ENCODE measurements around the gene SLC39A10. TPM values are rescaled to one million over a fixed set of nuclear protein-coding genes. Genes with fewer than 3 reads are reported as not detected.

SLC39A10 gene
- total and polyA plus RNA-seq, 2 donors (not counting 3 experiments of a cell fraction or from before 2014, with no cell fraction given) = 11.4 to 39.9 TPM

DNA sequence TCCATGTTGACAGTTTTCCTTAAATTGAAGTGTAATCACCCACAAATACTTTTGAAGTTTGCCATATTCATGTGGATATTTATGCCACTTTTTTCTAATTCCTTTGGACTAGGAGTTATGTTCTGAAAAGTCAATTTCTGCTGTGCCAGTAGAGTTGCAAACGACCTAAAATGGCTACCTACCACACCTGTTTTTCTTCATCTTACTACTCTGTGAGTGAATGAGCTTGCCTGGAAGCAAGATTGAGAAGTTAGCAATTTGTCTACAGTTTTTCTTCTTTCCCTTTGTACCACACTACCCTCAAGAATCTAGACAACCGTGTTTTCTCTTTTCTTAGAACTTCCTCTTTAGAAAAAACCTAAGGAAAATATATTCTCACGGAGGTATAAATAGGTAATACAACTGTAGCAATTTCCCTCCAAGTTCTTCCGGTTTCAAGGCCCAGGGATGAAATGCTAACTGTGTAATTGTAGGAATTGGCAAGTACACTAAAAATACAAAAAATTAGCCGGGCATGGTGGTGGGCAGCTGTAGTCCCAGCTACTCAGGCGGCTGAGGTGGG is 7.3 kb upstream of the SLC39A10 start:
- Histone ChIP-seq H2AFZ (ENCODE audit: low read depth, low read length) (no peak overlapping the region), H3K9me3 (replicated peaks; ENCODE audit: control insufficient read depth, insufficient read depth, low read length) (no peaks in the 10 kb centered on the region), H3K27me3 (ENCODE audit: control insufficient read depth in 2 of 2, insufficient read depth in 2 of 2, low read length in 2 of 2) (no peaks in the 10 kb centered on the region), H3K4me2 (ENCODE audit: insufficient read depth, low read length) (no peak overlapping the region), H3K36me3 (ENCODE audit: control insufficient read depth in 2 of 2, extremely low read depth in 1 of 2, insufficient read depth in 2 of 2, low read length in 2 of 2) (no peaks in the 10 kb centered on the region), H3K4me3 (replicated peaks in 1 of 3; ENCODE audit: insufficient read depth in 1 of 3, low read depth in 1 of 3, low read length in 3 of 3) (no peak overlapping the region), H3K79me2 (ENCODE audit: control insufficient read depth, insufficient read depth, low read length) (no peaks in the 10 kb centered on the region), H3K27ac (ENCODE audit: insufficient read depth, low read depth, low read length) (no peak overlapping the region), H3K9ac (replicated peaks; ENCODE audit: extremely low read depth, insufficient read depth, low read length) (no peak overlapping the region), H3K4me1 (ENCODE audit: control insufficient read depth, extremely low read depth, insufficient read depth, low read length) (no peaks in the 10 kb centered on the region), H4K20me1 (replicated peaks; ENCODE audit: control insufficient read depth, extremely low read depth, insufficient read depth, low read length) (no peaks in the 10 kb centered on the region), H3K9me1 (replicated peaks; ENCODE audit: control insufficient read depth, extremely low read depth, insufficient read depth, low read length) (no peaks in the 10 kb centered on the region)
- ChIA-PET POLR2A (no interaction called here), CTCF (interaction anchor here (0.6 kb wide), 1 partner anchor 10 kb away, joined by 4 read pairs; no protein-coding TSS in a partner anchor)
- intact Hi-C loops (cut with micrococcal nuclease) (loop anchor here (10.0 kb wide), 1 partner anchor 955 kb away; no protein-coding TSS in a partner anchor), dilution Hi-C loops (cut with MboI; ENCODE audit: extremely low pct_ligation_motif_present, low sequenced_read_pairs) (no loop called here)
- no TSS peak for BruUV-seq (replicated peaks)
- TF ChIP-seq JUN (IDR thresholded peaks at IDR 0.05; ENCODE audit: borderline replicate concordance, insufficient read depth, insufficient read length, low read depth) = no peak
- TF ChIP-seq MYC (IDR thresholded peaks at IDR 0.05; ENCODE audit: low read depth, low read length) = no peak
- no peak for TF ChIP-seq GATA2 (IDR thresholded peaks at IDR 0.05; ENCODE audit: insufficient read depth, insufficient read length, low read depth, low read length)
- TF ChIP-seq, protein P1, sequence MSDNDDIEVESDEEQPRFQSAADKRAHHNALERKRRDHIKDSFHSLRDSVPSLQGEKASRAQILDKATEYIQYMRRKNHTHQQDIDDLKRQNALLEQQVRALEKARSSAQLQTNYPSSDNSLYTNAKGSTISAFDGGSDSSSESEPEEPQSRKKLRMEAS (IDR thresholded peaks at IDR 0.05; ENCODE audit: insufficient read depth, insufficient read length) = no peak
- TF ChIP-seq POLR2AphosphoS5 (IDR thresholded peaks at IDR 0.05; ENCODE audit: insufficient read depth, low read depth, low read length) = no peak
- TF ChIP-seq EZH2 (IDR thresholded peaks at IDR 0.05; ENCODE audit: borderline replicate concordance, low read depth, low read length, severe bottlenecking) = no peak
- TF ChIP-seq, protein P2, sequence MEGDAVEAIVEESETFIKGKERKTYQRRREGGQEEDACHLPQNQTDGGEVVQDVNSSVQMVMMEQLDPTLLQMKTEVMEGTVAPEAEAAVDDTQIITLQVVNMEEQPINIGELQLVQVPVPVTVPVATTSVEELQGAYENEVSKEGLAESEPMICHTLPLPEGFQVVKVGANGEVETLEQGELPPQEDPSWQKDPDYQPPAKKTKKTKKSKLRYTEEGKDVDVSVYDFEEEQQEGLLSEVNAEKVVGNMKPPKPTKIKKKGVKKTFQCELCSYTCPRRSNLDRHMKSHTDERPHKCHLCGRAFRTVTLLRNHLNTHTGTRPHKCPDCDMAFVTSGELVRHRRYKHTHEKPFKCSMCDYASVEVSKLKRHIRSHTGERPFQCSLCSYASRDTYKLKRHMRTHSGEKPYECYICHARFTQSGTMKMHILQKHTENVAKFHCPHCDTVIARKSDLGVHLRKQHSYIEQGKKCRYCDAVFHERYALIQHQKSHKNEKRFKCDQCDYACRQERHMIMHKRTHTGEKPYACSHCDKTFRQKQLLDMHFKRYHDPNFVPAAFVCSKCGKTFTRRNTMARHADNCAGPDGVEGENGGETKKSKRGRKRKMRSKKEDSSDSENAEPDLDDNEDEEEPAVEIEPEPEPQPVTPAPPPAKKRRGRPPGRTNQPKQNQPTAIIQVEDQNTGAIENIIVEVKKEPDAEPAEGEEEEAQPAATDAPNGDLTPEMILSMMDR (IDR thresholded peaks at IDR 0.05; ENCODE audit: extremely low read depth in 1 of 2, insufficient read depth in 1 of 2, low read depth in 1 of 2, low read length in 2 of 2) = no peak
- TF ChIP-seq FOS (IDR thresholded peaks at IDR 0.05; ENCODE audit: borderline replicate concordance, insufficient read depth, low read length) = no peak
- no peak for TF ChIP-seq POLR2A (IDR thresholded peaks at IDR 0.05; ENCODE audit: low read depth, low read length)
- DNase-seq (ENCODE audit: low read depth, low spot score) = no peak
- no peak for FAIRE-seq
